Measurements from ENCODE around the gene PHLDA1.
A peak's percentile ranks its signal among the peaks of the same experiment; 100 is the strongest.
"Not testable (repeated sequence)": the region's sequence is repeated elsewhere in the genome, so short reads cannot be mapped to it uniquely, and the experiment has no call there.

Gene PHLDA1

DNA sequence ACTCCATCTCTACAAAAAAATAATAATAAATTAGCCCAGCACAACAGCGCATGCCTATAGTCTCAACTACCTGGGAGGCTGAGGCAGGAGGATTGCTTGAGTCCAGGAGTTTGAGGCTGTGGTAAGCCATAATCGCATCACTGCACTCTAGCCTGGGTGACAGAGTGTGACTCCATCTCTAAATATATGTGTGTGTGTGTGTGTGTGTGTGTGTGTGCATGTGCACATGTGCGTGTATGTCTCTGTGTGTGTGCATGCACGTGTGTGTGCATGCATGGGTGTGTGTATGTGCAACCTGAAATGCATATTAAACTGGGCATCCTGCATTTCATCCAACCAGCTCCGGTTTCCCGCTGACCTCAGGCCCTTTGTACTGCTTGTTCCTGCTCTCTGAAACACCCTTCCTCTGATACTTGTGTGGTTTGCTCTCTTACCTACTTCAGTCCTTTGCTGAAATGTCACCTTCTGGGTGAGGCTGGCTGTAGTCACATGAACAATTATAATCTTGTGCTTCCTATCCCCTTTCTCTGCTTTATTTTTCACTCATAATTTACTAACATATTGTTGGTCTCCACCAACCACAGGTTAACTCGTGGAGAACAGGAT lies 46.9 kb downstream of the PHLDA1 start:
- no peaks in the 10 kb centered on the region for H3K27me3 ChIP-seq (ENCODE audit: insufficient read depth, low read length)
- no peaks in the 10 kb centered on the region for H3K79me2 ChIP-seq (ENCODE audit: control insufficient read depth, insufficient read depth, low read length, poor library complexity)
- no peak overlapping the region for H2BK120ac ChIP-seq (ENCODE audit: insufficient read depth, low read length, poor library complexity)
- H2BK12ac ChIP-seq (ENCODE audit: low read length) = no peak overlapping the region
- H2AK5ac ChIP-seq (ENCODE audit: low read length) = no peak overlapping the region
- peaks cover 2% of the 10 kb centered on the region for H3K79me1 ChIP-seq (ENCODE audit: low read length)
- no peak overlapping the region for H3K27ac ChIP-seq (ENCODE audit: low read depth, low read length)
- no peak overlapping the region for H3K4me2 ChIP-seq (ENCODE audit: low read length)
- H3K9ac ChIP-seq (ENCODE audit: low read length) = no peak overlapping the region
- H3K36me3 ChIP-seq (ENCODE audit: control insufficient read depth in 1 of 2, insufficient read depth in 2 of 2, low read length in 2 of 2) = no peaks in the 10 kb centered on the region
- no peak overlapping the region for H4K8ac ChIP-seq (ENCODE audit: low read depth, low read length)
- H3K4me3 ChIP-seq (ENCODE audit: low read depth, low read length) = no peak overlapping the region
- no peak overlapping the region for H4K12ac ChIP-seq (ENCODE audit: low read depth, low read length)
- no peak overlapping the region for H3K18ac ChIP-seq (ENCODE audit: low read length)
- no peak overlapping the region for H3K4ac ChIP-seq (ENCODE audit: low read depth, low read length)
- H2BK5ac ChIP-seq (ENCODE audit: low read depth, low read length, poor library complexity) = no peak overlapping the region
- DNase-seq = no peak
- H3K23ac ChIP-seq (ENCODE audit: low read length) = no peak overlapping the region
- H2AFZ ChIP-seq (ENCODE audit: insufficient read depth, low read length, poor library complexity) = no peak overlapping the region
- H3K14ac ChIP-seq (ENCODE audit: low read length) = no peak overlapping the region
- H3K4me1 ChIP-seq (ENCODE audit: control insufficient read depth in 1 of 2, insufficient read depth in 2 of 2, low read length in 2 of 2) = no peaks in the 10 kb centered on the region
- H3K9me3 ChIP-seq (ENCODE audit: insufficient read depth, low read depth, low read length) = no peaks in the 10 kb centered on the region
- no peak overlapping the region for H4K91ac ChIP-seq (ENCODE audit: low read depth, low read length)
- no CpG with 5 or more reads among the region's 7 CpGs for WGBS (ENCODE audit: extremely low coverage, insufficient coverage, insufficient read length)

DNA sequence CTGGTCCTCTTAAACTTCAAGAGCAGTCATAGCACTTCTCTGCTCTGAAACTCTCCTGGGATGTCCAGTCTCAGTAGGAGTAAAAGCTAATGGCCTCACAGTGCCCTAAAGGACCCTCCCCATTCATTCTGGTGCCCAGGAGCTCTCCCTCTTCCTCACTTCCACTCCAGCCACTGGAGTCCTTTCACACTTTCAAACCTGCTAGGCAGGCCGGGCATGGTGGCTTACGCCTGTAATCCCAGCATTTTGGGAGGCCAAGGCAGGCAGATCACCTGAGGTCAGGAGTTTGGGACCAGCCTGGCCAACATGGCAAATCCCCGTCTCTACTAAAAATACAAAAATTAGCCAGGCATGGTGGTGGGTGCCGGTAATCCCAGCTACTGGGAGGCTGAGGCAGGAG lies 47.7 kb downstream of the PHLDA1 start:
- H3K27ac ChIP-seq (ENCODE audit: low read depth, low read length); H3K23ac ChIP-seq (ENCODE audit: low read length); H3K4me2 ChIP-seq (ENCODE audit: low read length); H3K27me3 ChIP-seq (ENCODE audit: insufficient read depth, low read length); H3K36me3 ChIP-seq (ENCODE audit: control insufficient read depth in 1 of 2, insufficient read depth in 2 of 2, low read length in 2 of 2); H3K4ac ChIP-seq (ENCODE audit: low read depth, low read length); H3K4me3 ChIP-seq (ENCODE audit: low read depth, low read length); H2BK5ac ChIP-seq (ENCODE audit: low read depth, low read length, poor library complexity); H3K4me1 ChIP-seq (ENCODE audit: control insufficient read depth in 1 of 2, insufficient read depth in 2 of 2, low read length in 2 of 2); H4K8ac ChIP-seq (ENCODE audit: low read depth, low read length); H3K14ac ChIP-seq (ENCODE audit: low read length); H4K12ac ChIP-seq (ENCODE audit: low read depth, low read length); H3K79me1 ChIP-seq (ENCODE audit: low read length); H3K9ac ChIP-seq (ENCODE audit: low read length); H3K18ac ChIP-seq (ENCODE audit: low read length); H3K9me3 ChIP-seq (ENCODE audit: insufficient read depth, low read depth, low read length); H2BK120ac ChIP-seq (ENCODE audit: insufficient read depth, low read length, poor library complexity); H3K79me2 ChIP-seq (ENCODE audit: control insufficient read depth, insufficient read depth, low read length, poor library complexity); H2AFZ ChIP-seq (ENCODE audit: insufficient read depth, low read length, poor library complexity): not testable (repeated sequence)
- H2BK12ac ChIP-seq (ENCODE audit: low read length) = peak overlapping the region; percentile 2
- peak in 1 of 2 donors; percentile 41 for DNase-seq
- peak overlapping the region; percentile 43 for H4K91ac ChIP-seq (ENCODE audit: low read depth, low read length)
- H2AK5ac ChIP-seq (ENCODE audit: low read length) = peak overlapping the region; percentile 10
- WGBS (ENCODE audit: extremely low coverage, insufficient coverage, insufficient read length) = no CpG with 5 or more reads among the region's 4 CpGs

DNA sequence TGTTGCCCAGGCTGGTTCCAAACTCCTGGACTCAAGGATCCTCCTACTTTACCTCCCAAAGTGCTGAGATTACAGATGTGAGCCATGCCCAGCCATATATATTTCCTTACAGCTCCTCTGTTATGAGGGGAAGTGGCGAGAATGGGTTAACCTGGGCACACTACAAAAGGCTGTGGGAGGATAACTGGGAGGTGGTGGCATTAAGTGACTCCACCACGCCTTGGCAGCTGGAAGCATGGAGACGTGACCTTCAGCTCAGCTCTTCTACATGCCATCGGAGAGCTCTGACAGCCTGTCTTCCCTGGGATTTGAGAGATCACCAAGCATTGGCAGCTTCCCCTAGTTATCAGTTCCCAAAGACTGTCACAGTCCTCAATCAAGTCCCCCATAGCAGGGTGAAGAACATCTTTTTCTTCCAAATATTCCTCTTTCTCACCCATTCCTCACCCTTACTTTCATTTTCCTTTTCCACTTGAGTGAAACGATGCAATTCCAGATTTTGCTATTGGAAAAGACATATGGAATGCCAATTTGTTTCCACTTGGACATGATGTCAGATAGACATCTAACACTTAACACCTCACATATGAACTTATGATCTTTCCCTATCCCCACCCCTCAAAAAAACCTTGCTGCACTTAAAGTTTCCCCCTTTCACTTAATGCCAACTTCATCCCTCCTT lies 48.5 kb downstream of the PHLDA1 start:
- Histone ChIP-seq H3K79me2 (ENCODE audit: control insufficient read depth, insufficient read depth, low read length, poor library complexity) (no peaks in the 10 kb centered on the region), H3K9me3 (ENCODE audit: insufficient read depth, low read depth, low read length) (no peaks in the 10 kb centered on the region), H3K4me1 (ENCODE audit: control insufficient read depth in 1 of 2, insufficient read depth in 2 of 2, low read length in 2 of 2) (peaks cover 2 to 10% of the 10 kb centered on the region in 2 experiments), H3K79me1 (ENCODE audit: low read length) (peaks cover 8% of the 10 kb centered on the region), H4K12ac (ENCODE audit: low read depth, low read length) (no peak overlapping the region), H3K4ac (ENCODE audit: low read depth, low read length) (no peak overlapping the region), H3K9ac (ENCODE audit: low read length) (no peak overlapping the region), H2BK5ac (ENCODE audit: low read depth, low read length, poor library complexity) (no peak overlapping the region), H2AK5ac (ENCODE audit: low read length) (peak overlapping the region; percentile 12), H3K23ac (ENCODE audit: low read length) (no peak overlapping the region), H2BK12ac (ENCODE audit: low read length) (peak overlapping the region; percentile 42), H3K14ac (ENCODE audit: low read length) (no peak overlapping the region), H4K91ac (ENCODE audit: low read depth, low read length) (no peak overlapping the region), H2BK120ac (ENCODE audit: insufficient read depth, low read length, poor library complexity) (no peak overlapping the region), H3K18ac (ENCODE audit: low read length) (no peak overlapping the region), H3K36me3 (ENCODE audit: control insufficient read depth in 1 of 2, insufficient read depth in 2 of 2, low read length in 2 of 2) (no peaks in the 10 kb centered on the region), H4K8ac (ENCODE audit: low read depth, low read length) (peak overlapping the region; percentile 51), H2AFZ (ENCODE audit: insufficient read depth, low read length, poor library complexity) (no peak overlapping the region), H3K27ac (ENCODE audit: low read depth, low read length) (no peak overlapping the region), H3K4me3 (ENCODE audit: low read depth, low read length) (no peak overlapping the region), H3K27me3 (ENCODE audit: insufficient read depth, low read length) (no peaks in the 10 kb centered on the region), H3K4me2 (ENCODE audit: low read length) (no peak overlapping the region)
- 100% methylated on average over 1 of the region's 5 CpGs for WGBS (ENCODE audit: extremely low coverage, insufficient coverage, insufficient read length)
- DNase-seq = no peak

DNA sequence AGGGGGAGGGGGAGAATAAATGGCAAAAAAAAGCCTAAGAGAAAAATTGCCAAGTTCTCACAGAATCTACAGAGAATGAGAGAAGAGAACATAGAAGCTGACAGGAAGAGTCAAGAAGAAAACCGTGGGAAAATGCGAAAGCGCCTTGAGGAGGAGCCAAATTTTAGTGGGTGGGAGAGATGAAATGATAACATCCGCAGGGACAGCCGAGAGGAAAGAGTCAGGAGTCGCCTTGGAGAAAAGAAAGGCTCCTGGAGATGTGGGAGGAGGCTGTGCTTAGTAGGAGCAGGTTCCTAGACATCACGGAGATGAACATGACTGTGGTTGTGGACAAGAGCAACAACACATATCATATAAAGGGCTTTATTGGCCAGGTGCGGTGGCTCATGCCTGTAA lies 49.4 kb downstream of the PHLDA1 start:
- Histone ChIP-seq H3K9me3 (ENCODE audit: insufficient read depth, low read depth, low read length) (no peaks in the 10 kb centered on the region), H3K4me1 (ENCODE audit: control insufficient read depth in 1 of 2, insufficient read depth in 2 of 2, low read length in 2 of 2) (peaks cover 2 to 13% of the 10 kb centered on the region in 2 experiments), H3K36me3 (ENCODE audit: control insufficient read depth in 1 of 2, insufficient read depth in 2 of 2, low read length in 2 of 2) (no peaks in the 10 kb centered on the region), H3K14ac (ENCODE audit: low read length) (no peak overlapping the region), H3K4me2 (ENCODE audit: low read length) (no peak overlapping the region), H3K9ac (ENCODE audit: low read length) (no peak overlapping the region), H3K23ac (ENCODE audit: low read length) (no peak overlapping the region), H2BK12ac (ENCODE audit: low read length) (no peak overlapping the region), H3K18ac (ENCODE audit: low read length) (no peak overlapping the region), H4K8ac (ENCODE audit: low read depth, low read length) (no peak overlapping the region), H3K79me2 (ENCODE audit: control insufficient read depth, insufficient read depth, low read length, poor library complexity) (no peaks in the 10 kb centered on the region), H2AK5ac (ENCODE audit: low read length) (no peak overlapping the region), H3K27ac (ENCODE audit: low read depth, low read length) (no peak overlapping the region), H2BK120ac (ENCODE audit: insufficient read depth, low read length, poor library complexity) (no peak overlapping the region), H4K91ac (ENCODE audit: low read depth, low read length) (no peak overlapping the region), H2AFZ (ENCODE audit: insufficient read depth, low read length, poor library complexity) (no peak overlapping the region), H4K12ac (ENCODE audit: low read depth, low read length) (no peak overlapping the region), H3K4me3 (ENCODE audit: low read depth, low read length) (no peak overlapping the region), H3K27me3 (ENCODE audit: insufficient read depth, low read length) (no peaks in the 10 kb centered on the region), H2BK5ac (ENCODE audit: low read depth, low read length, poor library complexity) (no peak overlapping the region), H3K4ac (ENCODE audit: low read depth, low read length) (no peak overlapping the region), H3K79me1 (ENCODE audit: low read length) (peaks cover 10% of the 10 kb centered on the region)
- peak in 1 of 2 donors; percentile 12 for DNase-seq
- no CpG with 5 or more reads among the region's 8 CpGs for WGBS (ENCODE audit: extremely low coverage, insufficient coverage, insufficient read length)
